Chondrocyte (in vitro differentiated cells): Measurements from ENCODE around the gene XAB2. TPM values are rescaled to one million over a fixed set of nuclear protein-coding genes. Genes with fewer than 3 reads are reported as not detected.

Experiments
- DNase-seq: peaks from one replicate; pipeline ENCODE4 v3.0.0; 2021; ENCODE audit warnings: mixed read lengths, low spot score
- H3K27ac Mint-ChIP-seq: one replicate; pipeline ENCODE4 v1.8.0; 2021; ENCODE audit warnings: mild to moderate bottlenecking, moderate library complexity, mixed read lengths; ENCODE audit not compliant: unreplicated experiment
- H3K27me3 Mint-ChIP-seq: 2 replicates; pipeline ENCODE4 v1.8.0; 2021; ENCODE audit warnings: low read depth, mixed read lengths
- H3K36me3 Mint-ChIP-seq: 2 replicates; pipeline ENCODE4 v1.8.0; 2021; ENCODE audit warnings: low read depth, mixed read lengths
- H3K4me1 Mint-ChIP-seq: 2 replicates; pipeline ENCODE4 v1.8.0; 2021; ENCODE audit warnings: low read depth, mild to moderate bottlenecking, mixed read lengths
- H3K4me3 Mint-ChIP-seq: one replicate; pipeline ENCODE4 v1.8.0; 2021; ENCODE audit warnings: mild to moderate bottlenecking, moderate library complexity, mixed read lengths; ENCODE audit not compliant: unreplicated experiment
- H3K9me3 Mint-ChIP-seq: 2 replicates; pipeline ENCODE4 v1.8.0; 2021; ENCODE audit warnings: low read depth, mixed read lengths
- total RNA-seq: library from RNA; stranded (reverse); gene quantifications from 3 replicates; pipeline ENCODE4 v1.2.1, GENCODE V29; 2021
- TF ChIP-seq, protein P1 (sequence below): fragments of 200-600 bp; sonication (generic); IDR thresholded peaks from 2 replicates; pipeline ENCODE4 v1.5.0; 2021; ENCODE audit warnings: antibody characterized with exemption, mild to moderate bottlenecking, moderate library complexity

XAB2 gene
- total RNA-seq, 1 donor from 2014 or later = 27.4 TPM

- DNase-seq = no peak
- Mint-ChIP-seq H3K9me3 (no peaks in the 10 kb centered on the region), H3K4me3 (no peak overlapping the region), H3K4me1 (peaks cover 23% of the 10 kb centered on the region), H3K27me3 (no peaks in the 10 kb centered on the region), H3K27ac (no peak overlapping the region), H3K36me3 (peaks cover 18% of the 10 kb centered on the region)
- TF ChIP-seq, protein P1, sequence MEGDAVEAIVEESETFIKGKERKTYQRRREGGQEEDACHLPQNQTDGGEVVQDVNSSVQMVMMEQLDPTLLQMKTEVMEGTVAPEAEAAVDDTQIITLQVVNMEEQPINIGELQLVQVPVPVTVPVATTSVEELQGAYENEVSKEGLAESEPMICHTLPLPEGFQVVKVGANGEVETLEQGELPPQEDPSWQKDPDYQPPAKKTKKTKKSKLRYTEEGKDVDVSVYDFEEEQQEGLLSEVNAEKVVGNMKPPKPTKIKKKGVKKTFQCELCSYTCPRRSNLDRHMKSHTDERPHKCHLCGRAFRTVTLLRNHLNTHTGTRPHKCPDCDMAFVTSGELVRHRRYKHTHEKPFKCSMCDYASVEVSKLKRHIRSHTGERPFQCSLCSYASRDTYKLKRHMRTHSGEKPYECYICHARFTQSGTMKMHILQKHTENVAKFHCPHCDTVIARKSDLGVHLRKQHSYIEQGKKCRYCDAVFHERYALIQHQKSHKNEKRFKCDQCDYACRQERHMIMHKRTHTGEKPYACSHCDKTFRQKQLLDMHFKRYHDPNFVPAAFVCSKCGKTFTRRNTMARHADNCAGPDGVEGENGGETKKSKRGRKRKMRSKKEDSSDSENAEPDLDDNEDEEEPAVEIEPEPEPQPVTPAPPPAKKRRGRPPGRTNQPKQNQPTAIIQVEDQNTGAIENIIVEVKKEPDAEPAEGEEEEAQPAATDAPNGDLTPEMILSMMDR = no peak
Measured at GRCh38 chr19:7624810-7625209, 4.5 kb downstream of the XAB2 start.

DNA sequence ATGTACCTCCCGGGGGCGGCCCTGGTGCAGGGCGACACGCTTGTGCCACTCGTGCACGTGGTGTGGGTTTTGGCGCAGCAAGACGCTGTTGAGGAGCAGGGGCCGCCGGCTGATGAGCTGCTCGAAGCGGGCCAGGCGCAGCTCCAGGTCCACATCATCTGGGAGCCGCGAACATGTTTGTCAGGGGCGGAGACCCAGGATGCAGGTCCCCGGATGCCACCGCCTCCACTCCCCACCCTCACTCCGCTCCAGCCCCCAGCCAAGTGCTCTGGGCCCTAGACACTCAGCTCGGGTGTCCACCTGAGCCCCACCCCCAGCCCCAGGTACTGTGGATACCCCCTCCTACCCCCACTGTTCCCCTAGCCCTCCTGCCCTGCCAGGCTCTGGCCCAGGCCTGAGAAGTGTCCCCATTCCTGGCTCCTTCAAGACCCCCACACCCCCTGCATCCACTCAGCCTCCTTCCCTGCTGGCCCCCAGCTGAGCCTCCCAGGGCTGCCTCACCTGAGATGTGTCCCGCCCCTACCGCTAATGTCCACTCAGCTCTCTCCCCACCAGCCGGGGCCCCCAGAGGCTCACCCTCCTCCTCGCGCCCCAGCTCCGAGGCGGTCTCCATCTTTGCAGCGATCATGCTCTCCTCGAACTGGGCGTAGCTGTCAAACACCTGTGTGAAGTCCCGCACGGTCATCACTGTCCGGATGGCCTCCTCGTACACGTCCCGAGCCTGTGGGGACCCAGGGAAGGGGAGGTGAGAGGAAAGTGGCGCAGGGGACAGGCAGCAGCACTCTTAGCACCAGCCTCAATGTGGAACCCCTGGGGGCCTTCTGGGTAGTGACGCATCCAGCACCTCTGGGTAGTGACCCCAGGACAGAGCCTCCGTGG, 5.4 kb downstream of the XAB2 start:
- no peak for DNase-seq
- Mint-ChIP-seq H3K4me1 (peaks cover 15% of the 10 kb centered on the region), H3K4me3 (no peak overlapping the region), H3K36me3 (peaks cover 18% of the 10 kb centered on the region), H3K27me3 (no peaks in the 10 kb centered on the region), H3K9me3 (no peaks in the 10 kb centered on the region), H3K27ac (no peak overlapping the region)
- TF ChIP-seq, protein P1 = no peak

DNA sequence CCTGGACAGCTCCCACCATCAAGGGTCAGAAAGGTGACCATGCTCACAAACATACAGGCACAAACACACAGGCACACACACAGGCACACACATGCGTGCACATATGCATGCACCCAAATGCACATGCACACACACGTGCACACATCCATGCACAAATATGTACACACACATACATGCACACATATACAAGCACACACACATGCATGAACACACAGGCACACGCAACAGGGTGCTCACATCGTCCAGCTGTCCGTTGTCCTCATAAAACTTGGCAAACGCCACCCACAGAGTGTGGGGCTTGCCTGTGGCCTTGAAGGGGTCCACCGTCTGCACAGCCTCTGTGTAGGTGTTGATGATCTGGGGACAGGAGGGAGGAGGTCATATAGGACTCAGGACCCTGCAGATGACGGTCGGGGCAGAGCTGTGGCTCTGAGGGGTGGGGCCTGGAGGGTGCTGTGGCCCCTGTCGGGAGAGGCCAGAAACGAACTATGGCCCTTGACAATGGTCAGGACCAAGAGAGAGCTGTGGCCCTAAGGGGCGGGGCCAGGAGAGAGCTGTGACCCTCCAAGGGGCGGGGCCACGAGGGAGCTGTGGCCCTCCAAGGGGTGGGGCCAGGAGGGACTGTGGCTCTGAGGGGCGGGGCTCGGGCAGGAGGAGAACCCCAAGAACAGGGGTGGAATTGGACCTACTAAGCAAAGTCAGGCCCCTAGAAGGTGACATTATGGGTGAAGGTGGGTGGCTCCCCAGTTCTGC, 6.2 kb downstream of the XAB2 start:
- no peaks in the 10 kb centered on the region for H3K27me3 Mint-ChIP-seq
- peaks cover 18% of the 10 kb centered on the region for H3K36me3 Mint-ChIP-seq
- H3K9me3 Mint-ChIP-seq = no peaks in the 10 kb centered on the region
- no peak overlapping the region for H3K4me3 Mint-ChIP-seq
- TF ChIP-seq, protein P1 = no peak
- H3K4me1 Mint-ChIP-seq = peaks cover 6% of the 10 kb centered on the region
- no peak overlapping the region for H3K27ac Mint-ChIP-seq
- DNase-seq = no peak

- Mint-ChIP-seq H3K4me3 (no peak overlapping the region), H3K27me3 (no peaks in the 10 kb centered on the region), H3K27ac (no peak overlapping the region), H3K4me1 (no peaks in the 10 kb centered on the region), H3K9me3 (no peaks in the 10 kb centered on the region), H3K36me3 (peaks cover 16% of the 10 kb centered on the region)
- TF ChIP-seq, protein P1 = no peak
- no peak for DNase-seq
Measured at GRCh38 chr19:7620442-7621412, 8.6 kb downstream of the XAB2 start.
